AG09319 (cell line): Measurements from ENCODE around the gene NR1H3.
A peak's percentile ranks its signal among the peaks of the same experiment; 100 is the strongest.

Source experiments
- DNase-seq: peaks from one replicate; pipeline ENCODE4 v3.0.0-alpha.2; 2010; ENCODE audit warnings: low read depth; ENCODE audit errors: extremely low read depth
- TF ChIP-seq, protein P1 (sequence below): IDR thresholded peaks from 2 replicates; pipeline ENCODE4 v1.5.1; 2011; ENCODE audit warnings: low read depth, mild to moderate bottlenecking, inconsistent platforms, low read length, moderate library complexity

NR1H3 gene

GRCh38 chr11:47264119-47264518 is 6.3 kb downstream of the NR1H3 start:
- TF ChIP-seq, protein P1, sequence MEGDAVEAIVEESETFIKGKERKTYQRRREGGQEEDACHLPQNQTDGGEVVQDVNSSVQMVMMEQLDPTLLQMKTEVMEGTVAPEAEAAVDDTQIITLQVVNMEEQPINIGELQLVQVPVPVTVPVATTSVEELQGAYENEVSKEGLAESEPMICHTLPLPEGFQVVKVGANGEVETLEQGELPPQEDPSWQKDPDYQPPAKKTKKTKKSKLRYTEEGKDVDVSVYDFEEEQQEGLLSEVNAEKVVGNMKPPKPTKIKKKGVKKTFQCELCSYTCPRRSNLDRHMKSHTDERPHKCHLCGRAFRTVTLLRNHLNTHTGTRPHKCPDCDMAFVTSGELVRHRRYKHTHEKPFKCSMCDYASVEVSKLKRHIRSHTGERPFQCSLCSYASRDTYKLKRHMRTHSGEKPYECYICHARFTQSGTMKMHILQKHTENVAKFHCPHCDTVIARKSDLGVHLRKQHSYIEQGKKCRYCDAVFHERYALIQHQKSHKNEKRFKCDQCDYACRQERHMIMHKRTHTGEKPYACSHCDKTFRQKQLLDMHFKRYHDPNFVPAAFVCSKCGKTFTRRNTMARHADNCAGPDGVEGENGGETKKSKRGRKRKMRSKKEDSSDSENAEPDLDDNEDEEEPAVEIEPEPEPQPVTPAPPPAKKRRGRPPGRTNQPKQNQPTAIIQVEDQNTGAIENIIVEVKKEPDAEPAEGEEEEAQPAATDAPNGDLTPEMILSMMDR: no peak

GRCh38 chr11:47264521-47264920 is 6.7 kb downstream of the NR1H3 start:
- DNase-seq: no peak
- TF ChIP-seq, protein P1: no peak

More at GRCh38 chr11:47264119-47264518, 6.3 kb downstream of the NR1H3 start:
- DNase-seq: no peak

DNA sequence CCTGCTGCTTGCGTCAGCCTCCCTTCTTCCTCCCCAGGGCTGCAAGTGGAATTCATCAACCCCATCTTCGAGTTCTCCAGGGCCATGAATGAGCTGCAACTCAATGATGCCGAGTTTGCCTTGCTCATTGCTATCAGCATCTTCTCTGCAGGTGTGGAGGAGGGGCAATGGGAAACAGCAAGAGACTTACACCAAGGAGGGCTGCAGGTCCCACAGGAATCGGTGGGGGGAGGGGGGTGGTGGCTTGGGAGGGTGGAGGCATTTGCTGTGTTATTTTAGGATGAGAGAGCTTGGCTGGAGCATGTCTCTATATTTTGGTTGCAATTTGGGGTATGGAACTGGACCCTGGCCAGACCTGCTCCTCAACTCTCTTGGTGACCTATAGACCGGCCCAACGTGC is 10.1 kb downstream of the NR1H3 start:
- DNase-seq: no peak
- TF ChIP-seq, protein P1: no peak

DNA sequence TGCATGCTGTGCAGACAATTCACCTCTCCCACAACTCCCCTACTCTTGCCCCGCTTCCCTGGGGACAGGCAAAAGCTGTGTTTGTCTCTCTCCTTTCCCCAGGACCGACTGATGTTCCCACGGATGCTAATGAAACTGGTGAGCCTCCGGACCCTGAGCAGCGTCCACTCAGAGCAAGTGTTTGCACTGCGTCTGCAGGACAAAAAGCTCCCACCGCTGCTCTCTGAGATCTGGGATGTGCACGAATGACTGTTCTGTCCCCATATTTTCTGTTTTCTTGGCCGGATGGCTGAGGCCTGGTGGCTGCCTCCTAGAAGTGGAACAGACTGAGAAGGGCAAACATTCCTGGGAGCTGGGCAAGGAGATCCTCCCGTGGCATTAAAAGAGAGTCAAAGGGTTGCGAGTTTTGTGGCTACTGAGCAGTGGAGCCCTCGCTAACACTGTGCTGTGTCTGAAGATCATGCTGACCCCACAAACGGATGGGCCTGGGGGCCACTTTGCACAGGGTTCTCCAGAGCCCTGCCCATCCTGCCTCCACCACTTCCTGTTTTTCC is 10.7 kb downstream of the NR1H3 start:
- DNase-seq: no peak

GRCh38 chr11:47269002-47269828 is 11.4 kb downstream of the NR1H3 start:
- TF ChIP-seq, protein P1: peak; percentile 8; the same call in 1 of the 2 replicates
- DNase-seq: no peak

More for the DNA sequence above, 10.7 kb downstream of the NR1H3 start:
- TF ChIP-seq, protein P1: no peak

- TF ChIP-seq, protein P1: no peak
- DNase-seq: no peak
Measured at GRCh38 chr11:47269829-47270305, 12.1 kb downstream of the NR1H3 start, which contains the start of gene MADD. Gene MADD, plus strand, starts transcription at chr11:47270133.
